ENCODE results near the gene CELSR2. TPM values are rescaled to one million over a fixed set of nuclear protein-coding genes. Genes with fewer than 3 reads are reported as not detected.

Gene CELSR2
- polyA plus RNA-seq, 2 of the 4 experiments (the other 2 are of a cell fraction): 2.5 to 5.9 TPM

- WGBS (ENCODE audit: missing lambda C conversion rate): 82% methylated on average over 13 of the region's 14 CpGs
- ChIA-PET POLR2A (interaction anchor here (0.6 kb wide), 1 partner anchor 207 kb away, joined by 4 read pairs; no protein-coding TSS in a partner anchor), CTCF (interaction anchor here (0.6 to 1.4 kb wide), 2 partner anchors 10 to 80 kb away, joined by 3 to 5 read pairs; no protein-coding TSS in a partner anchor)
- DNase-seq (ENCODE audit: low read depth in 1 of 2, low spot score in 1 of 2) (no peak), ATAC-seq (no peak), FAIRE-seq (no peak)
- TF ChIP-seq, protein P1, sequence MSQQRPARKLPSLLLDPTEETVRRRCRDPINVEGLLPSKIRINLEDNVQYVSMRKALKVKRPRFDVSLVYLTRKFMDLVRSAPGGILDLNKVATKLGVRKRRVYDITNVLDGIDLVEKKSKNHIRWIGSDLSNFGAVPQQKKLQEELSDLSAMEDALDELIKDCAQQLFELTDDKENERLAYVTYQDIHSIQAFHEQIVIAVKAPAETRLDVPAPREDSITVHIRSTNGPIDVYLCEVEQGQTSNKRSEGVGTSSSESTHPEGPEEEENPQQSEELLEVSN (IDR thresholded peaks at IDR 0.05; ENCODE audit: borderline replicate concordance, low read depth): no peak
- TF ChIP-seq POLR2AphosphoS2 (conservative IDR thresholded peaks at IDR 0.05; ENCODE audit: low read length) (no peak), JUN (IDR thresholded peaks at IDR 0.05) (no peak), MYC (IDR thresholded peaks at IDR 0.05; ENCODE audit: borderline replicate concordance, low read length) (no peak), ZSCAN20 (CRISPR knock-in tag; IDR thresholded peaks at IDR 0.05) (no peak), HOXB13 (CRISPR knock-in tag; IDR thresholded peaks at IDR 0.05; ENCODE audit: low read depth) (no peak), CEBPB (IDR thresholded peaks at IDR 0.05) (no peak)
- Histone ChIP-seq H3K9me3 (no peaks in the 10 kb centered on the region), H3K4me2 (no peak overlapping the region), H3K4me1 (no peaks in the 10 kb centered on the region), H3K4me3 (no peak overlapping the region), H3K27ac (no peak overlapping the region)
Observed at GRCh38 chr1:109307274-109308021, 58.1 kb downstream of the CELSR2 start.

DNA sequence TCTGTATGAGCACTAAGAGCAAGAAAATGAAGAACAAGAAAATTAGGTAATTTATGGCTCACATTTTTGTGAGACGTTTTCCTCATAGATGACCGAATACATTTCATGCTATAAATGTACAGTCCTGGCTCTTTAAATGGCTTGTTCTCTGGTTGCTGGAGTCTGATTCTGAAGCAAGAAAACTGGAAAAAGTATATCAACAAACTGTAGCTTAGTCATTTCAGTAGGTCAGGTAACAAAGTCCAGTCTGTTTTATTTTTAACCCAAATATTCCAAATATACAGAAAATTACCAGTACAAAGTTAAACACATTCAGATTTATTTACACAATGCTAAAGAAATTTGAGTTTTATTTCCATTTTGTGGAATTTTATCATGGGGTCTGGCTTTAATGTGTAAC is 60.0 kb downstream of the CELSR2 start:
- 43% methylated on average over 2 of the region's 2 CpGs for WGBS (ENCODE audit: missing lambda C conversion rate)
- FAIRE-seq (no peak), ATAC-seq (no peak), DNase-seq (ENCODE audit: low read depth in 1 of 2, low spot score in 1 of 2) (no peak)
- H3K4me2 ChIP-seq: no peak overlapping the region
- no peak overlapping the region for H3K27ac ChIP-seq
- H3K4me3 ChIP-seq: no peak overlapping the region
- no peaks in the 10 kb centered on the region for H3K9me3 ChIP-seq
- CTCF ChIA-PET: no interaction called here
- POLR2A ChIA-PET: no interaction called here
- no peak for TF ChIP-seq EP300 (IDR thresholded peaks at IDR 0.05)
- no peak for TF ChIP-seq HES2 (IDR thresholded peaks at IDR 0.05)
- TF ChIP-seq MAFK (IDR thresholded peaks at IDR 0.05; ENCODE audit: partially characterized antibody): no peak
- TF ChIP-seq USF2 (IDR thresholded peaks at IDR 0.05): no peak
- no peaks in the 10 kb centered on the region for H3K4me1 ChIP-seq

- Histone ChIP-seq H3K9me3 (no peaks in the 10 kb centered on the region), H3K27ac (no peak overlapping the region), H3K4me1 (no peaks in the 10 kb centered on the region), H3K4me3 (no peak overlapping the region), H3K4me2 (no peak overlapping the region)
- DNase-seq (ENCODE audit: low read depth in 1 of 2, low spot score in 1 of 2) (no peak), FAIRE-seq (no peak), ATAC-seq (no peak)
- CTCF ChIA-PET: interaction anchor here (1.0 kb wide), 1 partner anchor 35 kb away, joined by 4 read pairs; no protein-coding TSS in a partner anchor
- WGBS (ENCODE audit: missing lambda C conversion rate): 88% methylated on average over 2 of the region's 2 CpGs
- POLR2A ChIA-PET: no interaction called here
- TF ChIP-seq HMGXB4 (CRISPR knock-in tag; IDR thresholded peaks at IDR 0.05; ENCODE audit: borderline replicate concordance) (no peak), ESRRA (IDR thresholded peaks at IDR 0.05; ENCODE audit: borderline replicate concordance, low read length) (no peak), ZNF302 (CRISPR knock-in tag; IDR thresholded peaks at IDR 0.05) (no peak), RFX5 (IDR thresholded peaks at IDR 0.05) (no peak), HEYL (CRISPR knock-in tag; IDR thresholded peaks at IDR 0.05) (no peak), SREBF2 (IDR thresholded peaks at IDR 0.05) (no peak), MYC (IDR thresholded peaks at IDR 0.05; ENCODE audit: borderline replicate concordance, low read length) (no peak), CHD4 (IDR thresholded peaks at IDR 0.05; ENCODE audit: borderline replicate concordance) (no peak), ZC3H11A (IDR thresholded peaks at IDR 0.05) (no peak), HOXA7 (CRISPR knock-in tag; IDR thresholded peaks at IDR 0.05) (no peak), ZSCAN20 (CRISPR knock-in tag; IDR thresholded peaks at IDR 0.05) (no peak), PHF8 (IDR thresholded peaks at IDR 0.05; ENCODE audit: borderline replicate concordance, low read depth) (no peak), HES2 (IDR thresholded peaks at IDR 0.05) (no peak), RNF2 (IDR thresholded peaks at IDR 0.05; ENCODE audit: borderline replicate concordance, low read depth) (no peak)
- TF ChIP-seq, protein P2, sequence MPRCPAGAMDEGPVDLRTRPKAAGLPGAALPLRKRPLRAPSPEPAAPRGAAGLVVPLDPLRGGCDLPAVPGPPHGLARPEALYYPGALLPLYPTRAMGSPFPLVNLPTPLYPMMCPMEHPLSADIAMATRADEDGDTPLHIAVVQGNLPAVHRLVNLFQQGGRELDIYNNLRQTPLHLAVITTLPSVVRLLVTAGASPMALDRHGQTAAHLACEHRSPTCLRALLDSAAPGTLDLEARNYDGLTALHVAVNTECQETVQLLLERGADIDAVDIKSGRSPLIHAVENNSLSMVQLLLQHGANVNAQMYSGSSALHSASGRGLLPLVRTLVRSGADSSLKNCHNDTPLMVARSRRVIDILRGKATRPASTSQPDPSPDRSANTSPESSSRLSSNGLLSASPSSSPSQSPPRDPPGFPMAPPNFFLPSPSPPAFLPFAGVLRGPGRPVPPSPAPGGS (IDR thresholded peaks at IDR 0.05): no peak
Observed at GRCh38 chr1:109312246-109312645, 62.9 kb downstream of the CELSR2 start.

Measured in A549 (cell line).